NCI-H1092 (cell line): ENCODE measurements around the gene ALDH18A1.

Experiments used
- DNase-seq: peaks from one replicate; lab custom pipeline; 2025; lab: John Stamatoyannopoulos, UW

Gene ALDH18A1

DNA sequence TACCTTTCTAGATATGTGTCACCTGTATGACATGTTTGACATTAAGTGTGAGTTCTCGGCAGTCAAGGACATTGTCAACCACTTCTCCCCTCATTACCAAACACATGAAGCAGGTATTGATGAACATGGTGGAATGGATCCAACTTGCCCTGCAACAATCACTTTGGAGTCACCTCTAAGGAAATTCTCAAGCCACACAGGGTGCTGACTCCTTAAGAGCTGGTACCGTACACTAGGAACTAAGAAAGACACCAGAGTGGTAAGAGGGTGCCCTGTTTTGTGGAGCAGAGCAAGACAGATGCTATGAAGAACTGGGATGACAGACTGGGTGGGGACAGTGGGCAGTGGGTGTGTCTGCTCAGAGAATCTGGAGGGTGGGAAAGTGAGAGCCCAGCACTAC lies 77.9 kb downstream of the ALDH18A1 start:
- no peak for DNase-seq

DNA sequence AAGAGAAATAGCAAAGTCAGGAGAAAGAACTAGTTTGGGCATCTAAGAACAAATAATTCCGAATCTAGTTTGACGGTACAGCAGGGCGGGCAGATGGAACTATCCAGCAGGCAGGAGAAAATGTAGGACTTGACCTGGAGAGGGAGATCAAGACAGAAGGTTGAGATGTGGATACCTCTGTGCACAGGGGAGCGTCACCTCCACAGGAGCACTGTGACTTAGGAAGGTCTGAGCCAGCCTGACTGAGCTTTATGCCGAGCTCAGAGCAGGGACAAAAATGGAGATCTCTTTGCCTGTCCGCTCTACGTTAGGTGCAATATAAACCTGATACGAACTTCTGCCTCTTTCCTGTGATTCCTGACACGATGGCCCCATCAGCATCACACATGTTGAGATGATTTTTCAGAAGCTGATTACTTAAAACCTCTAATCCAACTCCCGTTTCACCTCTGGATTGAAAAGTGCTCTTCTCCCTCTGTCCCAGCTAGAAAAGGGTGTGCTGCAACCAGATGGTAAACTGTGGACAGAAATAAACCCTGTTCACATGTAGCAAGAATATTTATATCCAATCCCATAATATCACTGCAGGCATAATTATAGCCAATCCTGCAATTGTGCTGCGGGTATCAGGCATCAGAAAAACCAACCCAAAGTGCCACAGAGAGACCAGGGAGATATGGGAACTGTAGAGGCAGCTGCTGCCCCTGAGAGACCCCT lies 81.7 kb downstream of the ALDH18A1 start:
- DNase-seq, result no peak

DNA sequence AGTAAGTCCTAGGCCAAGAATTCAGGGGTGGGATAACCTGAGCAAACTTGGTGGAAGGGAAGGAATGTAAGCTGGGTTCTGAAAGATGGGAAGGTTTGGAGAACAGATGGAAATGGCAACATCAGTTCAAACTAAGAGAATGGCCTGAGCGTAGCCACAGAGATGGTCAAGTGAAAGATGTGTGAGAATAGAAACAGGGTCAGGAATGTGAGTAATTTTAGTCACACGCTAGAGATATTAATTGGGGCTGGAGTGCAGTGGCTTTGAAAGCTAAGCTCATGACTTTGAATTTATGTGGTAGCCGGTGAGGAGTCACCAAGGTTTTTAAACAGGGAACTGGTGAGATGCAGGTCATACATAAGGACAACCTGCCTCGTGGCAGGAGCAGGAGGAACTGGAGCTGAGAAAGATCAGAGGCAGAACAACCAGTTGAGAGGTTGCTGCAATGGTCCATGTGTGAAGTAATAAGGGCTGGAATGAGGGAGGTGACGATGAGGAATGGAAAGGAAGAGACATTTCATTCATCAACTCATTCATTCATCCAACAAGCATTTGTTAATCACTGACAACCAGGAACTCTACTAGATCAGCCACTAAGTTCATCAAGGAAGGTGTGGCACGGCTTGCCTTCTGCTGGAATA lies 82.4 kb downstream of the ALDH18A1 start:
- no peak for DNase-seq

DNA sequence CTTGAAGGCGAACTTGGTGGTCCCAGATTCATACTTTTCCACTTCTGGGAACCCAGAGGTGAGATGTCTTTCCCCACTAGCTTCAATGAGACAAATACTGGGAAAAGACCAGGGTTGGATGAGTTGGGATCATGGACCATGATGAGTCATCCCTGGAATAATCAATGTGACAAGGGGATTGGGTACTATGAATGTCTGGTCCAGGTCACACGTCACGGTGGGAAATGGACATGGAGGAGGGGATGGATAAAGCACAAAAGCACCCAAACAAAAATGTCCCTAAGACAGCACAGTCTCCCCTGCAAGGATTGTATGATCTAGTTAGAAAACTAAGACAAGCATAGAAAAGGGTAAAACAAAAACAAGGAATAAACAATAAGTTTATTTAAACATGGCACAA lies 83.0 kb downstream of the ALDH18A1 start:
- DNase-seq, result no peak

DNA sequence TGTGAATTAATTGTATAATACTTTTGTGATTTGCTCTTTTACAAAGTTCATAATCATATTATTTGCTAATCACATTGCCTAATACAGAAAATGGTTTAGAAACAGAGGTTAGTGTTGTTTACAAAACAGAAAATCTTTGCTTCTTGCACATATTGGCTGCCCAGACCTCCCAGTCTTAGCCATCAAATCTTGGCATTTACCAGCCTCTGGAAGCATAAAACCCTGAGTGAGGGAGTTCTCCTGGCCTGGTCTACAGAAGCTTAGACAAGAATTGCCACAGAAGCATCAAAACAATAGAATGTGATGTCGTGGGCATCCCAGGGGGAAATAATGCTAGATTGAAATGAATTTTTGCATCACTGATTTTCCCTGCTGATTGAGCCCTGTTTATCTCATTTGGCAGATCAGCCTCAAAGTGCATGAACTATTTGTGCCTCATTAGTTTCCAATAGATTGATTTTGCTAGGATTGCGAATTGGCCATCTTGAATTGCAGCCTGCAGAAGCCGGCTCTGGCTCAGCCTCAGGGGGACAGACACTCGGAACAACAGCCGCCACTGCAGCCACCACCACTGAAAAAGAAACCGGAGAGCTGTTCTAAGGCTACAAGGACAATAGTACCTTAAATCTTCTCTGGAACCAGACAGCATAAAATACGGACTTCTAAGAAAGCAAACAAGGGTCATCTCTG lies 84.2 kb downstream of the ALDH18A1 start:
- no peak for DNase-seq

DNA sequence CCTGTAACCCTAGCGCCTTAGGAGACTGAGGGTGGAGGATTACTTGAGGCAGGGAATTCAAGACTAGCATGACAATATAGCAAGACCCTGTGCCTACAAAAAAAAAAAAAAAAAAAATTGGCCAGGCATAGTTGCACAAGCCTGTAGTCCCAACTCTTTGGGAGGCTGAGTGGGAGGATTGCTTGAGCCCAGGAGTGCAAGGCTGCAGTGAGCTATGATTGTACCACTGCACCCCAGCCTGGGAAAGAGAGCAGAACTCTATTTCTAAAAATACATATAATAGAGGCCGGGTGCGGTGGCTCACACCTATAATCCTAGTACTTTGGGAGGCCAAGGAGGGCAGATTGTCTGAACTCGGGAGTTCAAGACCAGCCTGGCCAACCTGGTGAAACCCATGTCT lies 85.1 kb downstream of the ALDH18A1 start:
- DNase-seq, result no peak

DNA sequence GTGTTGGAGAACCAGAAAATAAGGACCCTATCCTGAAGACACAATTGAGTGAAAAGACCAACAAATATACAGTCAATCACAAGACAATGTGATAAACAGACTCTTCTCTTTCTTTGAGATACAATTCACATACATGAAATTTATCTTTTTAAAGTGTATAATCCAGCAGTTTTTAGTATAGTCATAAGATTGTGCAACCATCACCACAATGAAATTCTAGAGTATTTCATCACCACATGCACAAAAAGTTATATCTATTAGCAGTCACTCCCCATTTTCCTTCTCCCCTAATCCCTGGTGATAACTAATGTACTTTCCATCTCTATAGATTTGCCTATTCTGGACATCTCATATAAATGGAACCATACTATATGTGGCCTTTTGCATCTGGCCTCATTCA lies 87.1 kb downstream of the ALDH18A1 start:
- no peak for DNase-seq

DNA sequence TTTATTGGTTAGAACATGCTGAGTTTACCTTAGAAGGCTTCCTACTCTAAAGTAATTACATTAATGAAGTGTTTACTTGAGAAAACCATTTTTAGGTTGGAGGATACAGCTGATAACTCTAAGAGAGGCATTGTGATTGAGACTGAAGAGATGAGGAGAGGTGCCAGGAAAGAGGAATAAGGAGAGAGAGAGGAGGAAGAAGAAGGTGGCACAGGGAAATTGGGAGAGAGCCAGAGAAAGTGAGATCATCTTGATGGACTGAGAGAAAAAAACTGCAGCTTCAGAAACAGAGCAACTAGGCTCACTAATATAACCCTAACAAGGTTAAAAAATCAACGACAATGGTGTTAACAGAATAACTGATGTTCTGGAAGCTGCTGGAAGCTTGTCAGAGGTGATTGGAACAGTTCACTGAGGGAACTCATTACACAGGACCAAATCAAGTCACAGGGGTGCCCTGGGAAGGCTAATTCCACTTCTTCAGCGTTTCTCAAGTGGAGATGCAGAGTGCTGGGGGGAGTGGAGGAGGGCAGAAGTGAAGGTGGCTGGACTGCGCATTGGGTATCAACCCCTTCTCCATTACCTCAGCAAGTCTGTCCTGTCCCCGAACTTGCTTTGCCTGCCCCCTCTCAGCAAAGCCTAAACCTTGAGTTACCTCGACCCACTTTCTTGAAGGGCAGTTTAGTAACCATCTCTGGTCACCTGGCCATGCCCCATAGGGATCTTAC lies 88.4 kb downstream of the ALDH18A1 start:
- DNase-seq, result no peak

DNA sequence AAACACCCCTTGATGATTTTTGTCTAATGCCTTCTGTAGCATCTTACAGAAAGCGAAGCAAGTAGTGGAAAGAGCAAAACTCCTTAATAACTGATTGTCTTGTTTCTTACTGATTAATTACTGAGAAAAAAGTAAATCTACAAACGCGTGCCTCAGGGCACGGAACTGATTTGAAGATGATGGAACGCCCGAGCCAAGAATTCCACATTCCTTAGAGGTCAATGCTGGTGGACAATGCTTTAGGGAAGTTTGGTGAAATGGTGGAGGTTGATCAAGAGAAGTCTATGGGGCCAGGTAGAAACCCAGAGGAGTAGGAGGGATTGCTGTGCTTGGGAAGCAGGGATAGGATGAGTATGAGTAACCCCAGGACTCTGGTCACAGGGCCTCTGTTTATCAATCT lies 90.4 kb downstream of the ALDH18A1 start:
- no peak for DNase-seq

DNA sequence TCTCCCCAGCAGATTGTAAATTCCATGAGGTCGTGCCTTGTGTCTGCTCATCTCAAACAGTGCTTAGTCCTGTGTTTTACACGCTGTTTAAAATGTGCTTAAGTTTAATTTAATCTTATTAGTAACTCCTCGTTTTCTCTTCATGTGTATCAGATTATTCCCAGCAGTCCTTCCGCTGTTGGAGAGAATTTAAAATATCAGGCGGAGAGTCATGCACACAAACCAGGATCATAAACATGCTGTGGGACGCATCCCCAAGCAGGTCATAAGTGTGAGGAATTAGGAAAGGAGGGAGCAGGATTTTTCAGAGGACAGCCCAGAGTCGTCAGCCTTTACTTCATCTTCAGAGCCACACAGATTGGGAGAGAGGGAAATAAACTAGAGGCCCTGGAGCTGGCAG lies 91.2 kb downstream of the ALDH18A1 start:
- DNase-seq, result no peak

DNA sequence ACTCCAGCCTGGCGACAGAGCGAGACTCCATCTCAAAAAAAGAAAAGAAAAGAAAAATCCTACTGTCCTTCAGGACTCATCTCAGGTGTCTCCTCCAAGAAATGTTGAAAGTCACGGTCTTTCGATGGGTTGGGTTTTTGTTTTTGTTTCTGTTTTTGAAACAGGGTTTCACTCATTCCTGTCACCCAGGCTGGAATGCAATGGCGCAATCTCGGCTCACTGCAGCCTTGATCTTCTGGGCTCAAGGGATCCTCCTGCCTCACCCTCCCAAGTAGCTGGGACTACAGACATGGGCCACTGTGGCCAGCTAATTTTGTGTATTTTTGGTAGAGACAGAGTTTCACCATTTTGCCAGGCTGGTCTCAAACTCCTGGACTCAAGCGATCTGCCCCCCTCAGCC lies 92.2 kb downstream of the ALDH18A1 start:
- no peak for DNase-seq

DNA sequence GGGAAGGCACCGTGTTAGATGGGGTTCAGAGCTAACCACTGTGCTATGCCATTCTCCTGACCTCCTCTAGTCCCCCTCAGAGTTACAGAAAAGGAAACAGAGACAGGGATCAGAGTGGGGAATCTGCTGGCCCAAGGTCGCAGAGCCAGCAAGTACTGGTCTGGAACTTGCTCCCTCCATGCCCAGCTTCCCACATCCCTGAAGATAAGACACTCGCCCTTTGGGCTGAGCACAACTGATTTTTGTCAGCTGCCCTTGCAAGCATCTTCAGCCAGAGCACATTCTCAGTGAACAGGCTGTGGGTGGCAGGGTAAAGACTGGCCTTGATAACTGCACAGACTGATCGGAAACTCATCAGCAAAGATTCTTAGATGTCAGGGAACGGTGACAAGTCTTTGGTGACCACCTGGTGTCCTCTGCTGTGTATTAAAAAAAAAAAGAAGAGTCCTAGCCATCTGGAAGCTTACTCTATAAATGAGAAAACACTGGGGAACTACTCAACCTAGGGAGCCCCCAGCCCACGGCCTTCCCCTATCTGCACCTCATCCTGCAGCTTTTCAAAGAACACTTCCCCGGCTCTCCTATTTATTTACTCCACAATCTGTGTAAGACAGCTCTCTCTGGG lies 94.1 kb downstream of the ALDH18A1 start:
- no peak for DNase-seq

DNA sequence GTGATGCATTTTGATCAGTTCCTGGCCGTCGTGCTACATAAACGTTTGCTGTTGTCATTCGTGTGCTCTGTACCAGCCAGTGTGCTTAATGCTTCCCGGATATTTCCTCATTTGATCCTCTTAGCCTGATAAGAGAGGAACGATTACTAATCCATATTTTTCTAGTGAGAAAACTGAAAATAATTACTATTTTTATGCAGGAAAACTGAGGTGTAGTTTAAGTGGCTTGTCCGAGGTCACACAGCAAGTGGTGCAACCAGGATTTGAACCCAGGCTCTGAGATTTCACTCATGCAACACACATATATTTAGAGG lies 94.7 kb downstream of the ALDH18A1 start:
- no peak for DNase-seq

DNA sequence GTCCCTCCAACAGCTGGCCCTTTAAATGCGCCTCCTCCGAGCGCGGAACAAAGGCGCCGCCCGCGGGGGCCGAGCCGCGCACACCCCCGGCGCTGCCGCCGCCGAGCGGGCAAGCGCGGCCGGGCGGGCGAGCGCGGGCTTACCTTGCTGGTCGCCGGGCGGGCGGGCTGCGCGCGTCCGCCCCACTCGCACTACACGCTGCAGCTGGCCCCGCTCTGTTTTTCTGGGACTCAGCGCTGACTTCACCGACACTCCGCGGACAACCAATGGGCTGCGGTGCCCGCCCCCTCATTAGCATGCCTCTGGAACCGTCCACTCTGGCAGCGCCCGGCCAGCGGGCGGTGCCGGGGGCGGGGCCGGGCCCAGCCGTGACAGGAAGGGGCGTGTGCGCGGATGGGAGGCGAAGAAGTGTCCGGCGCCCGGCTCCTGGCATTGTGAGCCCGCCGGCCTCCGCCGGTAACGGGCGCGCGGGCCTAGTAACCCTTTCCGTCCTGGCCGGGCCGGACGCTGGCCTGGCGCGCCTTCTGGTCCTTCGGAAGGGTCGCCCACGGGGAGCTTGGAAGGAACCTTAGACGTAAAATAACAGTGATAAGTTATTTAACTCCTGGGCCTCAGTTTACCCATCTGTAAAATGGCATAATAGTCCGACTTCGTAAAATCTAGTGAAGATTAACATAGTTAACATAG lies 95.2 kb downstream of the ALDH18A1 start, which contains the start of gene SORBS1:
Gene SORBS1, minus strand, starts transcription at position 195 of the 687 bp plus-strand sequence. CDS start 120,236 bp downstream, outside the sequence.
- peak; percentile 94 for DNase-seq

DNA sequence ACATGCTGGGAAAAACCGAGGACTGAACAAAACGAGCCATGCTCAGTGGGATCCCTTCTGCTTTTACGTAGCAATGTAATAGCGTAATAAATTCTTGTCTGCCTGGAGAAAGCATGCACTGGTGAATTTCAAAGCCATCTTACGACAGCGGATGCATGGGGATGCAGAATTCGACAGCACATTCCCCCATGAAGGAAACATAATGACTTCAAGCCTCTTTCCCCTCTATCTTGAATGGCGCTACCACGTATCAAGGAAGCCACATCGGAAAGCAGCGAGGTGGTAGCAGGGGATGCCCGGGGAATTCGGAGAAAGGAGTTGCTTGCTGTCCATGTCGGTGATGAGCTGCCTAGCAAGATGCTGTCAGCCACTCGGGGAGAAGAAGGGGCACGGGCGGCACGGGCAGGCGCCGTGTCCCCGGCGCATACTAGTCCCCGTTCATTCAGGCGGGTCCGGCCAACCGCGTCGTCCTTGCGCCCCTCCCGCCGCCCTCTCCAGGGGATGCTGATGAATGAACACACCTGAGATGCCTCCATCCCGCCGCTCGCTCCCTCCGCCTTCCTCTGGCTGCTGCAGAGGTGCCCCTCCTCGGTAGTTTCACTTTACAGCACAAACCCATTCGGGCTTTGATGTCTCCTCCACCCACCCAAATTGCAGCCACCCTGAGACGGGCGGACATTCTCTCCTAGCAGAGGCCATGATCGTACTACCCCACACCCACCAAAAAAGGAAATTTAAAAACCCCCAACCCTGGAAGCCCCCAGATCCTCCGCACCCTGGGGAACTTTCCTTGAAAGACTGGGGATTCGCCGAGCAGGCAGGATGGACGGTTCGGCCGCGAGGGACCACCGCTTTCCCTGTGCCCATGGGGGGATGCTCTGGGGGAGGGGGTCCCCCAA lies 96.0 kb downstream of the ALDH18A1 start:
- DNase-seq, result no peak

DNA sequence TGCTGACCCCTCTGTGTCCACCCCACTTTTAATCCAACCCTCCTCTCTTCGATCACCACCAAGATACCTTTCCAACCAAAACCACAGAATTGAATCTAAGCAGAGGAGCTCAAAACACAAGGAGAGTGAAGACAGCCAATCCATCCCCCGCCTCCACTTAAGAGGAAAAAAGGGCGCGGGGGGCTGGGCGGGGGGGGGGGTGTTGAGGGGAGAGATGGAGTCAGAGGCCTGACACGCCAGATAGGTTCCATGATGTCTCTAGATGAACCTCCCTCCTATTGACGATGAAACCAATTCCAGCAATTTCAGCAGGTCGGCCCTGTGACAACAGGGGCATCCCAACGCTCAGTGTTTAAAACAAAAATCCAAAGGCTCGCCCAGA lies 96.6 kb downstream of the ALDH18A1 start:
- DNase-seq, result no peak

DNA sequence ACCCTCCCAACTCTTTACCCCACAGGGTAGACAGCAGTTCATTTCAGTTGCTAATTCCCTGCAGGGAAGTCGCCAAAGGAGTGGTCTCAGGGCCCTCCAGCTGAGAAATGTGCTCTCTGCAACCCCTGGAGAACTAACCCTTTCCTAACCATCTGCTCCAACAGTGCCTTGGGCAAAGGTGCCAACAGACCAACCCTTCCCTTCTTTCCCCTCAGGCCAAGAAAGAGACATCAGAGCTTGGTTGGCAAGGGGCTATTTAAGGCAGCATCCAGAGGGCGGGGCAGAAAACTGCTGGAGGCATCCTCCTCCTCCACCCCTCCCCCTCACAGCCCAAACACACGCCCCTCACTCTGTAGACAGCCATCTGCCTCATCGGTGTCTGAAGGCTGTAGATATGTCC lies 97.0 kb downstream of the ALDH18A1 start:
- no peak for DNase-seq

DNA sequence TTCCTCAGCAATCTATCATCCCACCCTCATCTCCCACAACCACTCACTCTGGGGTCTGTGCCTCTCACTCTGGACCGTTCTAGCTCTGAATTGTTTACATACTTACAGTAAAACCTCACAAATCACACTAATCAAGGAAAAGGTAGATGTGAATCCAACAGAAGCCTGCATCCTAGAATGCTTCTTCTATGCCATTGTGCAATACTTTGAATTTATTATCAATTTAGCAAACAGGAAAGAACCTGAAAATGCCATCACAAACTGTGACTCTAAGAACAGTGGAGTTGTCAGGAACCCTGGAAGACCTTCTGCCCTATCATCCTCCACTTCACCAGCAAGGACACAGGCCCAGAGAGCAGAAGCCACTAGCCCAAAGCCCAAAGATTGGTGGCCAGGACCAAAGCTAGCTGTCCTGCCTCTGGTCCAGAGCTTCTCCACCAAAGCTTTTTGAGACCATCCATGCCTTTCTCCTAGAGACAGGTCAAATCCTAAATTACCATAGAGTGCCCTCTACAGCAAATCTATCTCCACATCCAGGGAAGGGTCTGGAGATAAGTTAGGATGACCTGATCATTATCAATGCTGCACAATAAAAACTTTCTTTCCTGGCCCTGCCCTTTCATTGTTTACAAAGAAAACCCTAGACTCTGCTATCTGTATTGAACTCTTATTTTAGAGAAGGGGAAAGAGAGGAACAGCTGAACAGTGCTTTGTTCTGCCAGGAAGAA lies 97.8 kb downstream of the ALDH18A1 start:
- DNase-seq, result no peak

DNA sequence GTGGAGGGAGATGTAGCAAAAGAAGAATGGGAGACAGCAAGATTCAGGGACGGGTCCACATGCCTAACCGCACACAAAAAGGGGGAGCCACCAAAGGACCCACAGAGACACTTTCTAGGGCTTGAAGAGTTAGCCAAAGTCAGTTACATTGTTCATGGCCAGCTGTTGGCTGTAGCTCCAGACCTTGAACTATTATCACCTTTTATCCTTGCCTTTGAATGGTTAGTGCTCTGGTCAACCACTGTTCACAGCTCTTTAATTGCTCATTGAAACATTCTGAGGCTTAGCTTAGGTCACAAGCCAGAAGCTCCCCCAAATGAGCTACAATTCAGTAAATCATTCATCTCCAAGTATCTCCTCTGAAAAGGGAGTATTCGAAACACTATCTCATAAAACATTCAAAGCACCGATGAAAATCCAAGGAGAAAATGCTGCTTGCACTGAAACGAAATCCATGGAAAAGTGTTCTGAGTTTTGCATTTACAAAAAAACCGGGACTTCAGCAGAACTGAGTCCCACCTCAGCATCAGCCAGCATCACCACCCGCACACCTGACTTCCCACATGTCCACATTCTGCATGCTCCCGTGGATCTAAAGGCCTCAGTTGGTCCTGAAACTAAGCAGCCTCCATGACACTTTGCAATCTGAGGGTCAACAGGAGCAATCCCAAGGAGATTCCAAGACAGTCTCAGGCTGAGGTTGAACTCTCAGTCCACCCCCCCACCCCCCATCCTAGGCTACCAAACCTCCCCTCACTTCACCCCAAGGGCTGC lies 99.3 kb downstream of the ALDH18A1 start:
- no peak for DNase-seq
